ENCODE results near the gene MEI1. TPM values are rescaled to one million over a fixed set of nuclear protein-coding genes. Genes with fewer than 3 reads are reported as not detected.
"Not testable (repeated sequence)": the region's sequence is repeated elsewhere in the genome, so short reads cannot be mapped to it uniquely, and the experiment has no call there.

MEI1 gene
- total and polyA plus RNA-seq, 8 donors, result 0.15 to 2.3 (median 0.35) TPM; not detected in 1

GRCh38 chr22:41713004-41713403 is 13.7 kb downstream of the MEI1 start:
- no peak for TF ChIP-seq CTCF (IDR thresholded peaks at IDR 0.05)
- FAIRE-seq, result no peak
- no peaks in the 10 kb centered on the region for H3K4me1 ChIP-seq
- intact Hi-C loops (cut with DNase I), result no loop called here
- DNase-seq, result no peak
- H3K27me3 ChIP-seq, result no peaks in the 10 kb centered on the region
- 90 to 91% methylated on average over 9 of the region's 9 CpGs for WGBS, 2 donors
- ATAC-seq, result no peak
- no peak overlapping the region for H3K27ac ChIP-seq
- H3K9me3 ChIP-seq, result no peaks in the 10 kb centered on the region
- no peak overlapping the region for H3K4me3 ChIP-seq
- no peaks in the 10 kb centered on the region for H3K36me3 ChIP-seq

GRCh38 chr22:41722496-41722895 is 23.2 kb downstream of the MEI1 start:
- no peak overlapping the region for H3K27ac ChIP-seq
- TF ChIP-seq CTCF (IDR thresholded peaks at IDR 0.05), result no peak
- H3K36me3 ChIP-seq, result no peaks in the 10 kb centered on the region
- no peaks in the 10 kb centered on the region for H3K4me1 ChIP-seq
- H3K9me3 ChIP-seq, result no peaks in the 10 kb centered on the region
- H3K4me3 ChIP-seq, result no peak overlapping the region
- no peak for DNase-seq
- WGBS, 2 donors, result 77 to 79% methylated on average over 1 of the region's 1 CpG
- intact Hi-C loops (cut with DNase I), result no loop called here
- ATAC-seq, result no peak
- FAIRE-seq, result no peak
- no peaks in the 10 kb centered on the region for H3K27me3 ChIP-seq

- Histone ChIP-seq H3K4me3 (no peak overlapping the region), H3K27ac (no peak overlapping the region), H3K4me1 (no peaks in the 10 kb centered on the region), H3K9me3 (no peaks in the 10 kb centered on the region), H3K36me3 (no peaks in the 10 kb centered on the region), H3K27me3 (no peaks in the 10 kb centered on the region)
- WGBS, 2 donors, result 71 to 79% methylated on average over 9 of the region's 9 CpGs
- intact Hi-C loops (cut with DNase I), result no loop called here
- ATAC-seq (no peak), DNase-seq (no peak), FAIRE-seq (no peak)
- no peak for TF ChIP-seq CTCF (IDR thresholded peaks at IDR 0.05)
Measured at GRCh38 chr22:41725510-41726110, 26.3 kb downstream of the MEI1 start.

GRCh38 chr22:41731609-41732008 is 32.3 kb downstream of the MEI1 start:
- WGBS, 2 donors, result 69 to 71% methylated on average over 2 of the region's 2 CpGs
- Histone ChIP-seq H3K4me1 (no peaks in the 10 kb centered on the region), H3K4me3 (no peak overlapping the region), H3K9me3 (no peaks in the 10 kb centered on the region), H3K27ac (no peak overlapping the region), H3K36me3 (no peaks in the 10 kb centered on the region), H3K27me3 (no peaks in the 10 kb centered on the region)
- no peak for TF ChIP-seq CTCF (IDR thresholded peaks at IDR 0.05)
- no peak for FAIRE-seq
- no peak for ATAC-seq
- intact Hi-C loops (cut with DNase I), result no loop called here
- no peak for DNase-seq

GRCh38 chr22:41732096-41732772 is 32.9 kb downstream of the MEI1 start:
- DNase-seq (no peak), ATAC-seq (no peak), FAIRE-seq (no peak)
- Histone ChIP-seq H3K9me3 (no peaks in the 10 kb centered on the region), H3K4me3 (no peak overlapping the region), H3K27ac (no peak overlapping the region), H3K27me3 (no peaks in the 10 kb centered on the region), H3K36me3 (no peaks in the 10 kb centered on the region), H3K4me1 (no peaks in the 10 kb centered on the region)
- TF ChIP-seq CTCF (IDR thresholded peaks at IDR 0.05), result no peak
- intact Hi-C loops (cut with DNase I), result no loop called here
- WGBS, 2 donors, result 81 to 86% methylated on average over 7 of the region's 7 CpGs

GRCh38 chr22:41733241-41733640 is 33.9 kb downstream of the MEI1 start:
- WGBS, 2 donors, result 94 to 95% methylated on average over 4 of the region's 4 CpGs
- not testable (repeated sequence) for DNase-seq

More at GRCh38 chr22:41733241-41733640, 33.9 kb downstream of the MEI1 start:
- FAIRE-seq; ATAC-seq; H3K4me3 ChIP-seq; H3K9me3 ChIP-seq; H3K36me3 ChIP-seq; H3K4me1 ChIP-seq; H3K27ac ChIP-seq; intact Hi-C loops (cut with DNase I); H3K27me3 ChIP-seq: not testable (repeated sequence)

Measured in pancreas (tissue), 10 donors.